ENCODE results near the gene BRINP3. TPM values are rescaled to one million over a fixed set of nuclear protein-coding genes. Genes with fewer than 3 reads are reported as not detected.

Gene BRINP3
- total RNA-seq, 1 experiment from 2014 or later, result not detected

DNA sequence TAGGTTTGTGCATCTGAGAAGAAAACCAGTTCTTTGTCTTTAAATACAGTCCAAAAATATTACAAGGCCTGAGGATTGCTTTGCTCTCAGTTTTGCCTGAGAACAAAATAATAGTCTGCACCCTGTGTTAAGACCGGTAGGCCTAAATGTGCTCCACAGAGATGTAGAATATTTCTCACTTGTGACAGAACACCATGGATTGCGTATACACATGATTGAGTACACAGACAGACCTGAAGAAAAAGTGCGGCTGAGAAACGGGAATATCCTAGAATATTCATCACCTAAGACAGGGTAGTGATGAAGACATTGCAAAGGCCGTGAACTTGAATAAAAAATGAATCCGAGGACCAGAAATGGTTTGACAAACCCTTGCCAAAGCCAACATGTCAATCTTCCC lies 155.4 kb downstream of the BRINP3 start:
- Histone ChIP-seq H2BK5ac (ENCODE audit: insufficient read length, low read length) (no peak overlapping the region), H2AK5ac (ENCODE audit: insufficient read length, low read length) (no peak overlapping the region), H3K4ac (ENCODE audit: low read depth, low read length) (no peak overlapping the region), H3K9me3 (ENCODE audit: control insufficient read depth, low read depth, low read length) (no peaks in the 10 kb centered on the region), H4K5ac (ENCODE audit: insufficient read length, low read depth, low read length) (no peak overlapping the region), H3K23me2 (ENCODE audit: insufficient read length, low read depth, low read length, poor library complexity, severe bottlenecking) (no peaks in the 10 kb centered on the region), H3K14ac (ENCODE audit: insufficient read depth, low read length) (no peak overlapping the region), H2BK12ac (ENCODE audit: insufficient read length, low read depth, low read length) (no peak overlapping the region), H3K23ac (ENCODE audit: insufficient read length, low read depth, low read length) (no peak overlapping the region), H3K79me1 (ENCODE audit: insufficient read depth, low read depth, low read length, poor library complexity, severe bottlenecking) (no peaks in the 10 kb centered on the region), H4K8ac (replicated peaks; ENCODE audit: insufficient read length, low read depth, low read length) (no peak overlapping the region), H3K27ac (ENCODE audit: insufficient read length, low read depth, low read length) (no peak overlapping the region), H2BK120ac (ENCODE audit: low read depth, low read length, poor library complexity, severe bottlenecking) (no peak overlapping the region), H4K91ac (ENCODE audit: insufficient read length, low read depth, low read length) (no peak overlapping the region), H3K4me2 (ENCODE audit: insufficient read depth, insufficient read length, low read length) (no peak overlapping the region), H2AFZ (ENCODE audit: low read length) (no peak overlapping the region), H2BK15ac (ENCODE audit: low read depth, low read length) (no peak overlapping the region), H3K4me1 (ENCODE audit: insufficient read depth, low read length) (no peaks in the 10 kb centered on the region), H4K20me1 (ENCODE audit: control insufficient read depth, insufficient read depth, insufficient read length) (no peaks in the 10 kb centered on the region), H3T11ph (ENCODE audit: low read length) (no peak overlapping the region), H3K27me3 (ENCODE audit: insufficient read depth, low read length) (no peaks in the 10 kb centered on the region), H3K56ac (ENCODE audit: insufficient read length, low read depth, low read length) (no peak overlapping the region), H3K79me2 (ENCODE audit: insufficient read depth, low read length) (no peaks in the 10 kb centered on the region), H3K9ac (ENCODE audit: extremely low read depth, insufficient read length, low read length) (no peak overlapping the region), H2BK20ac (ENCODE audit: low read depth, low read length, poor library complexity, severe bottlenecking) (no peak overlapping the region), H3K18ac (ENCODE audit: insufficient read length, low read depth, low read length) (no peak overlapping the region)
- no peaks in the 10 kb centered on the region for H3K36me3 Mint-ChIP-seq (ENCODE audit: insufficient read depth in 1 of 3, low read depth in 3 of 3)
- no peaks in the 10 kb centered on the region for H3K9me3 Mint-ChIP-seq
- WGBS (ENCODE audit: extremely low coverage, insufficient read length, low lambda C conversion rate), result no CpG with 5 or more reads among the region's 6 CpGs
- TF ChIP-seq, protein P1, sequence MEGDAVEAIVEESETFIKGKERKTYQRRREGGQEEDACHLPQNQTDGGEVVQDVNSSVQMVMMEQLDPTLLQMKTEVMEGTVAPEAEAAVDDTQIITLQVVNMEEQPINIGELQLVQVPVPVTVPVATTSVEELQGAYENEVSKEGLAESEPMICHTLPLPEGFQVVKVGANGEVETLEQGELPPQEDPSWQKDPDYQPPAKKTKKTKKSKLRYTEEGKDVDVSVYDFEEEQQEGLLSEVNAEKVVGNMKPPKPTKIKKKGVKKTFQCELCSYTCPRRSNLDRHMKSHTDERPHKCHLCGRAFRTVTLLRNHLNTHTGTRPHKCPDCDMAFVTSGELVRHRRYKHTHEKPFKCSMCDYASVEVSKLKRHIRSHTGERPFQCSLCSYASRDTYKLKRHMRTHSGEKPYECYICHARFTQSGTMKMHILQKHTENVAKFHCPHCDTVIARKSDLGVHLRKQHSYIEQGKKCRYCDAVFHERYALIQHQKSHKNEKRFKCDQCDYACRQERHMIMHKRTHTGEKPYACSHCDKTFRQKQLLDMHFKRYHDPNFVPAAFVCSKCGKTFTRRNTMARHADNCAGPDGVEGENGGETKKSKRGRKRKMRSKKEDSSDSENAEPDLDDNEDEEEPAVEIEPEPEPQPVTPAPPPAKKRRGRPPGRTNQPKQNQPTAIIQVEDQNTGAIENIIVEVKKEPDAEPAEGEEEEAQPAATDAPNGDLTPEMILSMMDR (conservative IDR thresholded peaks at IDR 0.05), result no peak
- H3K4me1 Mint-ChIP-seq, result no peaks in the 10 kb centered on the region
- no peaks in the 10 kb centered on the region for H3K27me3 Mint-ChIP-seq (ENCODE audit: low read depth)
- no peak overlapping the region for H3K27ac Mint-ChIP-seq
- no peak for DNase-seq
- H3K4me3 Mint-ChIP-seq, result no peak overlapping the region
